ENCODE results near the gene SRL.

Gene SRL
- total RNA-seq: 0.04 to 0.19 (median 0.05) reads per million in 3 experiments

GRCh38 chr16:4241928-4242283 is at the start of gene SRL:
Gene SRL, minus strand, starts transcription at chr16:4242080. Its CDS starts 13 bp downstream, at chr16:4242067.
- no peak for DNase-seq

GRCh38 chr16:4290236-4290830 is 48.5 kb upstream of the SRL start:
- no peak for DNase-seq

GRCh38 chr16:4288148-4288921 is 46.5 kb upstream of the SRL start:
- peak; percentile 69 for DNase-seq

GRCh38 chr16:4285167-4285566 is 43.3 kb upstream of the SRL start:
- no peak for DNase-seq

- no peak for DNase-seq
These were observed 42.1 kb upstream of the SRL start for GRCh38 chr16:4283939-4284338.

- no peak for DNase-seq
These were observed 41.6 kb upstream of the SRL start for GRCh38 chr16:4283441-4283840.

- no peak for DNase-seq
These were observed 38.7 kb upstream of the SRL start for GRCh38 chr16:4280625-4281024.

GRCh38 chr16:4277987-4278513 is 36.2 kb upstream of the SRL start:
- DNase-seq: no peak

- DNase-seq: no peak
These were observed 34.0 kb upstream of the SRL start for GRCh38 chr16:4275861-4276260.

GRCh38 chr16:4273858-4274311 is 32.0 kb upstream of the SRL start:
- no peak for DNase-seq

GRCh38 chr16:4272114-4272956 is 30.5 kb upstream of the SRL start:
- DNase-seq: peak; percentile 43

GRCh38 chr16:4271176-4272113 is 29.6 kb upstream of the SRL start:
- DNase-seq: peak; percentile 85

- no peak for DNase-seq
These were observed 28.7 kb upstream of the SRL start for GRCh38 chr16:4270595-4270994.

GRCh38 chr16:4270091-4270490 is 28.2 kb upstream of the SRL start:
- DNase-seq: no peak

- DNase-seq: no peak
These were observed 24.5 kb upstream of the SRL start for GRCh38 chr16:4266372-4266771.

GRCh38 chr16:4265676-4266075 is 23.8 kb upstream of the SRL start:
- no peak for DNase-seq

GRCh38 chr16:4264546-4264945 is 22.7 kb upstream of the SRL start:
- no peak for DNase-seq

GRCh38 chr16:4263504-4264436 is 21.9 kb upstream of the SRL start:
- no peak for DNase-seq

GRCh38 chr16:4262303-4262835 is 20.5 kb upstream of the SRL start:
- no peak for DNase-seq

GRCh38 chr16:4261557-4262172 is 19.8 kb upstream of the SRL start:
- DNase-seq: no peak
